Activated T-cell treated with anti-CD3 and anti-CD28 coated beads, Interleukin-2, amount 50 U/mL, for 4 hours (primary cell): ENCODE results near the gene OCRL. TPM values are rescaled to one million over a fixed set of nuclear protein-coding genes. Genes with fewer than 3 reads are reported as not detected.

Source experiments
- ATAC-seq, 2 donors: fragments of 200-7000 bp; cut with Tn5 transposase; one replicate each; pipeline ENCODE4 v1.10.0; 2021
- DNase-seq: peaks from one replicate; pipeline ENCODE4 v3.0.0-alpha.2; 2020
- H3K27me3 Mint-ChIP-seq: one replicate; pipeline ENCODE4 v1.8.0; 2021; ENCODE audit warnings: low read depth, mixed read lengths
- H3K36me3 Mint-ChIP-seq: one replicate; pipeline ENCODE4 v1.8.0; 2022; ENCODE audit warnings: mixed read lengths; ENCODE audit not compliant: insufficient read depth
- H3K4me1 Mint-ChIP-seq: one replicate; pipeline ENCODE4 v1.8.0; 2021; ENCODE audit warnings: low read depth, mixed read lengths
- H3K4me3 Mint-ChIP-seq: one replicate; pipeline ENCODE4 v1.8.0; 2021; ENCODE audit warnings: mild to moderate bottlenecking, moderate library complexity, mixed read lengths
- H3K9me3 Mint-ChIP-seq: one replicate; pipeline ENCODE4 v1.8.0; 2021; ENCODE audit warnings: mixed read lengths
- total RNA-seq, 3 donors: library from RNA; stranded (reverse); gene quantifications; one replicate each; pipeline ENCODE4 v1.2.1, GENCODE V29; 2021

Gene OCRL
- total RNA-seq, 3 donors from 2014 or later = 2.8 to 3.0 (median 3.0) TPM

DNA sequence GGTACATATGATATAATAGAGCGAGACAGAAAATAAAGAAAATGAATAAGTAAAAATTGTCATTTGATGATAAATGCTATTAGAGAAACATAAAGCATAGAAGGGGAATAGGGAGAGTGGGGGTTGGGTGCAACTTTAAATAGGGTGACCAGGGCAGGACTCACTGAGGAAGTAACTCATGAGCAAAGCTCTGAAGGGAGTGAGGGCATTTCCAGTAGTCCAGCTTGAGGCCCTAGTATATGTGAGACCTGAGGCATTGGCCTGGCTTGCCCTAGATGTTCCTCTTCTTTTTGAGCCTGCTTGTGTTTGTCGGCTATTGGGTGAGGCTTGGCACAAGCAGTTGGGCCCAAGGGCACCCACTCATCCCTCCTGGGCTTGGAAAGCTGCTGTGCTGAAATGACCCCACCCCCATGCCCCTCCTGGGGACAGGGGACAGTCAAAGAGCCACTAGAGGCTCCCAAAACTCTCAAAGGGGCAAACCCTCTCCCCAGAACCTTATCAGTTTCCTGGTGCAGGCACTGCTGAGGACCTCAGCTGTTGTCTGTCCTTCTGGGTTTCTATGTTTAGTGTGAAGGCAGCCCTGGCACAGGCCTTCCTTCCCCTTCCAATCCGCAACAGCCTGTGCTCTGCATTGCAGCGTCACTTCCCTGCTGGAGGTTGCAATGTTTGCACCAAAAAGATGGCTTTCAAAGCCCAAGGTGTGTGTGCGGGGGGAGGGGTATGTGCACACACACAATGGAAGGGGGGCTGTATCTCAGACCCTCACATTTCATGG, 74.6 kb downstream of the OCRL start:
- ATAC-seq (no peak), DNase-seq (no peak)
- Mint-ChIP-seq H3K4me1 (peaks cover 6% of the 10 kb centered on the region), H3K27me3 (no peaks in the 10 kb centered on the region), H3K9me3 (no peaks in the 10 kb centered on the region), H3K36me3 (no peaks in the 10 kb centered on the region), H3K4me3 (no peak overlapping the region)

- Mint-ChIP-seq H3K36me3 (no peaks in the 10 kb centered on the region), H3K4me1 (peaks cover 6% of the 10 kb centered on the region), H3K9me3 (no peaks in the 10 kb centered on the region), H3K4me3 (no peak overlapping the region), H3K27me3 (no peaks in the 10 kb centered on the region)
- ATAC-seq (no peak), DNase-seq (no peak)
These were observed 77.4 kb downstream of the OCRL start for GRCh38 chrX:129617420-129617819.

DNA sequence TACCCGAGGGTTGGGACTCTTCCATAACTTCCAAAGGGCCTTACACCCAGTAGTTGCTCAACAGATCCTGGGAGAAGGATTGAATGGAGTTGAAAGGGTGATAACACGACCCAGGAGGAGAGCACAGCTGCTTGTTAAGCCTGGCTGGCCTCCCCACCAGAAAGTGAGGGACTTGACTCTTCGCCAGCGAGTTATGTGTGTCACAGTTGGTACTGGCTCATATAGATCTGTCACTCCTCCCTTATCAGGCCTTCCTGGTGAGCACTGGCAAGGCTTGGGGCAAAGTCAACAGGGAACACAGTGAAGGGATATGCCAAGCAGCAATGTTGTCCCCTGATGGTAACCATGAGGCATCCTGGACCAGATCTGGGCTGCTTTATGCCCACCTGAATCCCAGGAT, 78.9 kb downstream of the OCRL start:
- ATAC-seq (no peak), DNase-seq (no peak)
- H3K27me3 Mint-ChIP-seq = no peaks in the 10 kb centered on the region
- no peak overlapping the region for H3K4me3 Mint-ChIP-seq
- H3K4me1 Mint-ChIP-seq = peaks cover 3% of the 10 kb centered on the region
- H3K36me3 Mint-ChIP-seq = no peaks in the 10 kb centered on the region
- H3K9me3 Mint-ChIP-seq = no peaks in the 10 kb centered on the region

DNA sequence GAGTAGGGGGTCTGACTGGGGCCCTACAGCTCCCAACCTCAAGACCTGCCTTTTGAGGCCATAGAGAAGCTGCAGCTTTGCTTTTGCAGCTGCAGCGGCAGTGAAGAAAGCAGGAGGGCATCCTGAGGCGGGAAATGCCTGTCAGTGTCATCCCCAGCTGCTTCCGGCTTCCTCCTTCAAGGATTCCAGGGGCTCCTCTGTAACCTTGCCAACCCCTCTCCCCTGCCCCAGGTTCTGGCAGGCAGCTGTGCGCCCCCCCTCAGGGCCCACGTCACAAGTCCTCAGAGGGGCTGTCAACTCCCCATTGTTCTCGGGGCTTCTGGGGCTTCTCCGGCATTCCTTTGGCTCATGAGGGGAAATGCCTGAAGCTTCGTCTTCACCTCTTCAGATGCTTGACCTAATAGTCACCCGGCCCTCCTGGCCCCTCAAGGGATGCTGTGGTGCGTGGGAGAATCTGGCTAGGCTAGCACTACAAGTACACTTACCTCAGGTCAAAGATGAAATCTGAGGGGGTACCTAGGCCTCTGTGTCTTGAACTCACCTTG, 82.8 kb downstream of the OCRL start:
- DNase-seq (no peak), ATAC-seq (no peak)
- H3K9me3 Mint-ChIP-seq = no peaks in the 10 kb centered on the region
- H3K36me3 Mint-ChIP-seq = no peaks in the 10 kb centered on the region
- no peak overlapping the region for H3K4me3 Mint-ChIP-seq
- H3K27me3 Mint-ChIP-seq = no peaks in the 10 kb centered on the region
- H3K4me1 Mint-ChIP-seq = no peaks in the 10 kb centered on the region

GRCh38 chrX:129626026-129626425, 86.0 kb downstream of the OCRL start:
- Mint-ChIP-seq H3K36me3 (no peaks in the 10 kb centered on the region), H3K4me1 (no peaks in the 10 kb centered on the region), H3K4me3 (no peak overlapping the region), H3K9me3 (no peaks in the 10 kb centered on the region), H3K27me3 (no peaks in the 10 kb centered on the region)
- ATAC-seq = no peak
- DNase-seq = no peak

GRCh38 chrX:129629837-129630236, 89.8 kb downstream of the OCRL start:
- no peak for DNase-seq
- H3K36me3 Mint-ChIP-seq = no peaks in the 10 kb centered on the region
- no peaks in the 10 kb centered on the region for H3K9me3 Mint-ChIP-seq
- H3K27me3 Mint-ChIP-seq = no peaks in the 10 kb centered on the region
- ATAC-seq = no peak
- no peaks in the 10 kb centered on the region for H3K4me1 Mint-ChIP-seq
- no peak overlapping the region for H3K4me3 Mint-ChIP-seq

GRCh38 chrX:129631849-129632248, 91.8 kb downstream of the OCRL start:
- ATAC-seq (no peak), DNase-seq (no peak)
- Mint-ChIP-seq H3K4me1 (no peaks in the 10 kb centered on the region), H3K4me3 (no peak overlapping the region), H3K27me3 (no peaks in the 10 kb centered on the region), H3K9me3 (no peaks in the 10 kb centered on the region), H3K36me3 (no peaks in the 10 kb centered on the region)

- Mint-ChIP-seq H3K36me3 (no peaks in the 10 kb centered on the region), H3K4me3 (no peak overlapping the region), H3K9me3 (no peaks in the 10 kb centered on the region), H3K27me3 (no peaks in the 10 kb centered on the region), H3K4me1 (no peaks in the 10 kb centered on the region)
- ATAC-seq (no peak), DNase-seq (no peak)
These were observed 92.4 kb downstream of the OCRL start for GRCh38 chrX:129632443-129632842.

- ATAC-seq (no peak), DNase-seq (no peak)
- Mint-ChIP-seq H3K27me3 (no peaks in the 10 kb centered on the region), H3K4me3 (no peak overlapping the region), H3K4me1 (no peaks in the 10 kb centered on the region), H3K36me3 (no peaks in the 10 kb centered on the region), H3K9me3 (no peaks in the 10 kb centered on the region)
These were observed 94.5 kb downstream of the OCRL start for GRCh38 chrX:129634541-129634940.

- DNase-seq (no peak), ATAC-seq (no peak)
These were observed 96.2 kb downstream of the OCRL start for GRCh38 chrX:129636175-129636681.

DNA sequence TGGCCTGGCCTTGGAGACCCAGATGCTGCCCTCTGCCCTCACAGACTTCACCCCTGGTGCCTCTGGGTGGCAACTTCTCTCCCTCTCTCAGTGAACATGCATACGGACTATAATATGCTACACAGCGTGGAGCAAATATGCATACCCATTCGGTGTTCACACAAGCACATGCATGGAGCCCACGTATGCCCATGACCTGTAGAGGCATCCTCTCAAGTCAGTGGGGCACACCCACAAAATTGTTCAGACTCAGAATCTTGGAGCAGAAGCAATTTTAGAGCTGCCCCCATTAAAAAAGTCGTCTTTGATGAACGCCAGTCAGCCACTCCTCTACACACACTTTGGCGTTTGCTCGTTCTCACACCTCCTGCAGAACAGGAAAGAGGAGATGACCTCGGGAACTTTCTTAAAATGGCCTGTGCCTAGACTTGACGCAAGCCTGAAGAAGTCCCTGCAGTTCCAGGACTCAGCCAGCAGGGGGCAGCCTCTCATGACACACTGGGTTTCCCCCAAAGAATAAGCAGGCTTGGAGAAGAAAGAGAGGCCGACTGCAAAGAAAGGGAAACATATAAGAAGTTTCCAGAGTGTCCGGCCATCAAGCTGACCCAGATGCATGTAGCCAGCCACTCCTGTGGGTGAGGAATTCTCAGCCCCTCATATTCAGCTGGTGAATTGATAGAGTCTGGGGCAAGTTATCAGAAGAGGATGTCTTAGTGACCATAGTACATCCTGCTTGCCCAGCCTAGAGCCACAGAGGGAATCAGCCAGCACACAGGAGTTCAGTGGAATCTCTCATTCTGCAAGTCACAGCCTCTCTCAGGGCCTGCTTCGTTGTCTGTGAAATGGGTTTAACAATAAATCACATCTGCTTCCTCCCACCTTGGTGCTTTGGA, 97.4 kb downstream of the OCRL start:
- H3K9me3 Mint-ChIP-seq = no peaks in the 10 kb centered on the region
- ATAC-seq (peak; percentile 62 to 76), DNase-seq (peak; percentile 79)
- no peaks in the 10 kb centered on the region for H3K27me3 Mint-ChIP-seq
- no peak overlapping the region for H3K4me3 Mint-ChIP-seq
- H3K4me1 Mint-ChIP-seq = no peaks in the 10 kb centered on the region
- no peaks in the 10 kb centered on the region for H3K36me3 Mint-ChIP-seq

More at GRCh38 chrX:129636175-129636681, 96.2 kb downstream of the OCRL start:
- Mint-ChIP-seq H3K4me3 (no peak overlapping the region), H3K27me3 (no peaks in the 10 kb centered on the region), H3K9me3 (no peaks in the 10 kb centered on the region), H3K4me1 (no peaks in the 10 kb centered on the region), H3K36me3 (no peaks in the 10 kb centered on the region)

- DNase-seq (no peak), ATAC-seq (no peak)
- Mint-ChIP-seq H3K4me1 (no peaks in the 10 kb centered on the region), H3K36me3 (no peaks in the 10 kb centered on the region), H3K27me3 (no peaks in the 10 kb centered on the region), H3K4me3 (no peak overlapping the region), H3K9me3 (no peaks in the 10 kb centered on the region)
These were observed 98.9 kb downstream of the OCRL start for GRCh38 chrX:129638917-129639316.

- ATAC-seq = no peak
- no peak overlapping the region for H3K4me3 Mint-ChIP-seq
- H3K9me3 Mint-ChIP-seq = no peaks in the 10 kb centered on the region
- no peak for DNase-seq
- no peaks in the 10 kb centered on the region for H3K27me3 Mint-ChIP-seq
- H3K36me3 Mint-ChIP-seq = no peaks in the 10 kb centered on the region
- no peaks in the 10 kb centered on the region for H3K4me1 Mint-ChIP-seq
These were observed 100.7 kb downstream of the OCRL start for GRCh38 chrX:129640737-129641136.

- Mint-ChIP-seq H3K27me3 (no peaks in the 10 kb centered on the region), H3K36me3 (no peaks in the 10 kb centered on the region), H3K4me3 (no peak overlapping the region), H3K9me3 (no peaks in the 10 kb centered on the region), H3K4me1 (no peaks in the 10 kb centered on the region)
- no peak for ATAC-seq
- no peak for DNase-seq
These were observed 101.4 kb downstream of the OCRL start for GRCh38 chrX:129641469-129641868.
